B cell (primary cell): Measurements from ENCODE around the gene BSDC1. TPM values are rescaled to one million over a fixed set of nuclear protein-coding genes. Genes with fewer than 3 reads are reported as not detected.

Experiments used
- ATAC-seq: fragments of 200-7000 bp; cut with Tn5 transposase; one replicate; pipeline ENCODE4 v1.10.0; 2021; ENCODE audit warnings: low read depth, mild to moderate bottlenecking, moderate number of reproducible peaks, moderate library complexity
- CTCF ChIA-PET: fragments of 350-600 bp; sonication (Branson Sonifier 250); formaldehyde crosslinking; loops from one replicate; lab custom pipeline; 2021; ENCODE audit warnings: antibody characterized with exemption, inconsistent platforms; lab: Charles Lee
- POLR2A ChIA-PET: fragments of 350-600 bp; sonication (Branson Sonifier 250); formaldehyde crosslinking; loops from one replicate; lab custom pipeline; 2021; ENCODE audit warnings: antibody characterized with exemption; lab: Charles Lee
- DNase-seq: peaks from one replicate; pipeline ENCODE4 v3.0.0; 2013
- H2AFZ ChIP-seq: 2 replicates; pipeline ENCODE4 v1.6.1; 2012; ENCODE audit warnings: mild to moderate bottlenecking, low read depth, low read length; ENCODE audit not compliant: insufficient read depth, poor library complexity, severe bottlenecking
- H3K27ac ChIP-seq, 2 donors: 1 replicate in 1 of 2; 2 replicates in 1 of 2; pipeline ENCODE4 v1.5.1; 2012 to 2013; ENCODE audit warnings: low read length in 2 of 2, mild to moderate bottlenecking in 2 of 2, moderate library complexity in 1 of 2
- H3K27me3 ChIP-seq, 4 experiments: fragments of 200-600 bp in 1 of 4; sonication (generic) in 1 of 4; replicated peaks in 1 of 4; 1 replicate in 2 of 4; 2 replicates in 2 of 4; pipeline versions ENCODE4 v1.6.1 to v1.7.0; 2013 to 2016; ENCODE audit warnings: low read length in 3 of 4, mild to moderate bottlenecking in 2 of 4, mixed read lengths in 1 of 4, moderate library complexity in 1 of 4; ENCODE audit not compliant: insufficient read depth in 4 of 4, control insufficient read depth in 3 of 4; ENCODE audit errors: control extremely low read depth in 1 of 4
- H3K36me3 ChIP-seq, 2 experiments: replicated peaks in 1 of 2; 1 replicate in 1 of 2; 2 replicates in 1 of 2; pipeline versions ENCODE4 v1.6.1 to v1.7.1; 2013; ENCODE audit warnings: low read length in 1 of 2; ENCODE audit not compliant: insufficient read depth in 2 of 2, control insufficient read depth in 1 of 2; ENCODE audit errors: control extremely low read depth in 1 of 2, extremely low read depth in 1 of 2
- H3K4me1 ChIP-seq, 2 donors: fragments of 200-600 bp in 1 of 2; sonication (generic) in 1 of 2; 1 replicate in 1 of 2; 2 replicates in 1 of 2; pipeline versions ENCODE4 v1.5.1 to v1.6.1; 2013 to 2017; ENCODE audit warnings: low read length in 2 of 2; ENCODE audit not compliant: control insufficient read depth in 2 of 2, insufficient read depth in 2 of 2
- H3K4me2 ChIP-seq: replicated peaks from 2 replicates; pipeline ENCODE3; 2012; ENCODE audit warnings: mild to moderate bottlenecking, low read depth, low read length; ENCODE audit not compliant: poor library complexity, severe bottlenecking
- H3K4me3 ChIP-seq, 5 experiments: fragments of 200-600 bp in 1 of 5; sonication (generic) in 1 of 5; 1 replicate in 3 of 5; 2 replicates in 2 of 5; pipeline versions ENCODE4 v1.5.1 to v1.7.0; 2011 to 2016; ENCODE audit warnings: low read length in 4 of 5, mild to moderate bottlenecking in 4 of 5, low read depth in 2 of 5, control low read depth in 1 of 5, moderate library complexity in 1 of 5; ENCODE audit not compliant: insufficient read depth in 1 of 5; ENCODE audit errors: control extremely low read depth in 1 of 5, extremely low read depth in 1 of 5
- H3K79me2 ChIP-seq: fragments of 200-600 bp; sonication (generic); one replicate; pipeline ENCODE4 v1.6.0; 2016; ENCODE audit warnings: low read length; ENCODE audit not compliant: control insufficient read depth, insufficient read depth
- H3K9ac ChIP-seq: fragments of 200-600 bp; sonication (generic); 2 replicates; pipeline ENCODE4 v1.6.1; 2017; ENCODE audit warnings: mild to moderate bottlenecking, low read length, moderate library complexity
- H3K9me3 ChIP-seq, 3 donors: one replicate each; pipeline versions ENCODE4 v1.6.1 to v1.7.1; 2013; ENCODE audit warnings: low read length in 2 of 3; ENCODE audit not compliant: control insufficient read depth in 2 of 3, insufficient read depth in 1 of 3; ENCODE audit errors: control extremely low read depth in 1 of 3
- H4K20me1 ChIP-seq: 2 replicates; pipeline ENCODE4 v1.6.0; 2012; ENCODE audit warnings: mild to moderate bottlenecking, low read length; ENCODE audit not compliant: insufficient read depth, control insufficient read depth, poor library complexity, severe bottlenecking
- H3K27ac Mint-ChIP-seq: one replicate; pipeline ENCODE4 v1.8.0; 2021; ENCODE audit warnings: mixed read lengths
- H3K27me3 Mint-ChIP-seq: one replicate; pipeline ENCODE4 v1.8.0; 2021; ENCODE audit warnings: mixed read lengths
- H3K4me1 Mint-ChIP-seq: one replicate; pipeline ENCODE4 v1.8.0; 2021; ENCODE audit warnings: mixed read lengths
- H3K4me3 Mint-ChIP-seq: one replicate; pipeline ENCODE4 v1.8.0; 2021; ENCODE audit warnings: mixed read lengths
- H3K9me3 Mint-ChIP-seq: one replicate; pipeline ENCODE4 v1.8.0; 2022; ENCODE audit warnings: mixed read lengths; ENCODE audit not compliant: insufficient read depth
- CTCF ChIP-seq: fragments of 200-600 bp; IDR thresholded peaks from one replicate; pipeline ENCODE4 v1.8.0; 2022; ENCODE audit warnings: antibody characterized with exemption, mild to moderate bottlenecking
- EZH2 ChIP-seq: IDR thresholded peaks from 2 replicates; pipeline ENCODE4 v1.6.1; 2012; ENCODE audit warnings: borderline replicate concordance, low read depth, mild to moderate bottlenecking, moderate library complexity, low read length; ENCODE audit not compliant: insufficient read depth, poor library complexity, severe bottlenecking
- WGBS: methylation state at CpG from one replicate; pipeline ENCODE4 v1.1.5; 2013; ENCODE audit warnings: missing lambda C conversion rate; ENCODE audit not compliant: insufficient coverage; 5-methylcytosine and 5-hydroxymethylcytosine counted together
- intact Hi-C: fragments of 100-400 bp; cut with micrococcal nuclease; formaldehyde crosslinking; loops from one replicate; pipeline ENCODE4 v1.10.0; 2022
- polyA plus RNA-seq: library from polyadenylated mRNA; depleted of rRNA; stranded (reverse); fragments of >200 nt; gene quantifications from 2 replicates; pipeline ENCODE4 v1.2.3, GENCODE V29; 2012
- total RNA-seq, 2 donors: library from RNA; stranded (reverse); fragments of 120-200 nt in 1 of 2; gene quantifications; 1 replicate in 1 of 2; 2 replicates in 1 of 2; pipeline versions ENCODE4 v1.2.3 to v1.2.4, GENCODE V29; 2013 to 2022

Gene BSDC1
- total and polyA plus RNA-seq, 2 donors (not counting 1 experiment from before 2014, with no cell fraction given): 54.5 to 117 TPM

- no peaks in the 10 kb centered on the region for H3K9me3 Mint-ChIP-seq
- no peak overlapping the region for H3K27ac Mint-ChIP-seq
- H3K4me1 Mint-ChIP-seq: peaks cover 22% of the 10 kb centered on the region
- no peaks in the 10 kb centered on the region for H3K79me2 ChIP-seq
- 60% methylated on average over 2 of the region's 2 CpGs for WGBS
- H3K27ac ChIP-seq: no peak overlapping the region
- no peak overlapping the region for H3K9ac ChIP-seq
- H3K4me1 ChIP-seq: peaks cover 14 to 25% of the 10 kb centered on the region in 2 donors
- H3K4me3 Mint-ChIP-seq: peak overlapping the region; percentile 67
- H2AFZ ChIP-seq: no peak overlapping the region
- H3K4me2 ChIP-seq: no peak overlapping the region
- no peaks in the 10 kb centered on the region for H4K20me1 ChIP-seq
- TF ChIP-seq CTCF: no peak
- no peak for TF ChIP-seq EZH2
- intact Hi-C loops: loop anchor here (10.0 kb wide), 1 partner anchor 709 kb away; the partner anchor contains the start of gene PEF1
- ATAC-seq (no peak), DNase-seq (no peak)
- CTCF ChIA-PET: interaction anchor here (0.6 to 0.8 kb wide), 2 partner anchors 8 to 11 kb away, joined by 3 to 4 read pairs; no protein-coding TSS in a partner anchor
- no peaks in the 10 kb centered on the region for H3K27me3 ChIP-seq
- POLR2A ChIA-PET: interaction anchor here (0.7 to 1.0 kb wide), 2 partner anchors 18 to 32 kb away, joined by 3 to 6 read pairs; partner anchors contain the start of gene MARCKSL1
- no peak overlapping the region for H3K4me3 ChIP-seq
- peaks cover 0 to 15% (median 4%) of the 10 kb centered on the region in 3 donors for H3K9me3 ChIP-seq
- H3K27me3 Mint-ChIP-seq: no peaks in the 10 kb centered on the region
- no peaks in the 10 kb centered on the region for H3K36me3 ChIP-seq
Observed at GRCh38 chr1:32353886-32354570, 40.2 kb downstream of the BSDC1 start.

GRCh38 chr1:32353431-32353830 is 40.8 kb downstream of the BSDC1 start:
- ATAC-seq (no peak), DNase-seq (no peak)
- no peak for TF ChIP-seq EZH2
- TF ChIP-seq CTCF: no peak
- no peak overlapping the region for H2AFZ ChIP-seq
- no peaks in the 10 kb centered on the region for H3K27me3 Mint-ChIP-seq
- H3K4me1 ChIP-seq: peaks cover 14 to 27% of the 10 kb centered on the region in 2 donors
- H4K20me1 ChIP-seq: no peaks in the 10 kb centered on the region
- H3K9me3 ChIP-seq: peaks cover 0 to 15% (median 4%) of the 10 kb centered on the region in 3 donors
- H3K36me3 ChIP-seq: no peaks in the 10 kb centered on the region
- no peak overlapping the region for H3K27ac Mint-ChIP-seq
- H3K27me3 ChIP-seq: no peaks in the 10 kb centered on the region
- H3K4me3 ChIP-seq: no peak overlapping the region
- no peak overlapping the region for H3K4me2 ChIP-seq
- POLR2A ChIA-PET: interaction anchor here (1.0 kb wide), 1 partner anchor 17 kb away, joined by 3 read pairs; the partner anchor contains the start of gene MARCKSL1
- H3K4me1 Mint-ChIP-seq: peaks cover 24% of the 10 kb centered on the region
- H3K9me3 Mint-ChIP-seq: no peaks in the 10 kb centered on the region
- H3K4me3 Mint-ChIP-seq: peak overlapping the region; percentile 67
- H3K9ac ChIP-seq: no peak overlapping the region
- CTCF ChIA-PET: interaction anchor here (0.9 to 3.4 kb wide), 2 partner anchors 17 to 19 kb away, joined by 3 to 29 read pairs; partner anchors contain the start of gene MARCKSL1
- 79% methylated on average over 2 of the region's 2 CpGs for WGBS
- no peak overlapping the region for H3K27ac ChIP-seq
- no peaks in the 10 kb centered on the region for H3K79me2 ChIP-seq
- intact Hi-C loops: loop anchor here (10.0 kb wide), 1 partner anchor 709 kb away; the partner anchor contains the start of gene PEF1
